B cell (primary cell): ENCODE results near the gene RIOK3. TPM values are rescaled to one million over a fixed set of nuclear protein-coding genes. Genes with fewer than 3 reads are reported as not detected.

ENCODE experiments used
- ATAC-seq: fragments of 200-7000 bp; cut with Tn5 transposase; one replicate; pipeline ENCODE4 v1.10.0; 2021; ENCODE audit warnings: low read depth, mild to moderate bottlenecking, moderate number of reproducible peaks, moderate library complexity
- CTCF ChIA-PET: fragments of 350-600 bp; sonication (Branson Sonifier 250); formaldehyde crosslinking; loops from one replicate; lab custom pipeline; 2021; ENCODE audit warnings: antibody characterized with exemption, inconsistent platforms; lab: Charles Lee
- POLR2A ChIA-PET: fragments of 350-600 bp; sonication (Branson Sonifier 250); formaldehyde crosslinking; loops from one replicate; lab custom pipeline; 2021; ENCODE audit warnings: antibody characterized with exemption; lab: Charles Lee
- DNase-seq: peaks from one replicate; pipeline ENCODE4 v3.0.0; 2013
- H2AFZ ChIP-seq: 2 replicates; pipeline ENCODE4 v1.6.1; 2012; ENCODE audit warnings: mild to moderate bottlenecking, low read depth, low read length; ENCODE audit not compliant: insufficient read depth, poor library complexity, severe bottlenecking
- H3K27ac ChIP-seq, 2 donors: 1 replicate in 1 of 2; 2 replicates in 1 of 2; pipeline ENCODE4 v1.5.1; 2012 to 2013; ENCODE audit warnings: low read length in 2 of 2, mild to moderate bottlenecking in 2 of 2, moderate library complexity in 1 of 2
- H3K27me3 ChIP-seq, 4 experiments: fragments of 200-600 bp in 1 of 4; sonication (generic) in 1 of 4; replicated peaks in 1 of 4; 1 replicate in 2 of 4; 2 replicates in 2 of 4; pipeline versions ENCODE4 v1.6.1 to v1.7.0; 2013 to 2016; ENCODE audit warnings: low read length in 3 of 4, mild to moderate bottlenecking in 2 of 4, mixed read lengths in 1 of 4, moderate library complexity in 1 of 4; ENCODE audit not compliant: insufficient read depth in 4 of 4, control insufficient read depth in 3 of 4; ENCODE audit errors: control extremely low read depth in 1 of 4
- H3K36me3 ChIP-seq, 2 experiments: replicated peaks in 1 of 2; 1 replicate in 1 of 2; 2 replicates in 1 of 2; pipeline versions ENCODE4 v1.6.1 to v1.7.1; 2013; ENCODE audit warnings: low read length in 1 of 2; ENCODE audit not compliant: insufficient read depth in 2 of 2, control insufficient read depth in 1 of 2; ENCODE audit errors: control extremely low read depth in 1 of 2, extremely low read depth in 1 of 2
- H3K4me1 ChIP-seq, 2 donors: fragments of 200-600 bp in 1 of 2; sonication (generic) in 1 of 2; 1 replicate in 1 of 2; 2 replicates in 1 of 2; pipeline versions ENCODE4 v1.5.1 to v1.6.1; 2013 to 2017; ENCODE audit warnings: low read length in 2 of 2; ENCODE audit not compliant: control insufficient read depth in 2 of 2, insufficient read depth in 2 of 2
- H3K4me2 ChIP-seq: replicated peaks from 2 replicates; pipeline ENCODE3; 2012; ENCODE audit warnings: mild to moderate bottlenecking, low read depth, low read length; ENCODE audit not compliant: poor library complexity, severe bottlenecking
- H3K4me3 ChIP-seq, 5 experiments: fragments of 200-600 bp in 1 of 5; sonication (generic) in 1 of 5; 1 replicate in 3 of 5; 2 replicates in 2 of 5; pipeline versions ENCODE4 v1.5.1 to v1.7.0; 2011 to 2016; ENCODE audit warnings: low read length in 4 of 5, mild to moderate bottlenecking in 4 of 5, low read depth in 2 of 5, control low read depth in 1 of 5, moderate library complexity in 1 of 5; ENCODE audit not compliant: insufficient read depth in 1 of 5; ENCODE audit errors: control extremely low read depth in 1 of 5, extremely low read depth in 1 of 5
- H3K79me2 ChIP-seq: fragments of 200-600 bp; sonication (generic); one replicate; pipeline ENCODE4 v1.6.0; 2016; ENCODE audit warnings: low read length; ENCODE audit not compliant: control insufficient read depth, insufficient read depth
- H3K9ac ChIP-seq: fragments of 200-600 bp; sonication (generic); 2 replicates; pipeline ENCODE4 v1.6.1; 2017; ENCODE audit warnings: mild to moderate bottlenecking, low read length, moderate library complexity
- H3K9me3 ChIP-seq, 3 donors: one replicate each; pipeline versions ENCODE4 v1.6.1 to v1.7.1; 2013; ENCODE audit warnings: low read length in 2 of 3; ENCODE audit not compliant: control insufficient read depth in 2 of 3, insufficient read depth in 1 of 3; ENCODE audit errors: control extremely low read depth in 1 of 3
- H4K20me1 ChIP-seq: 2 replicates; pipeline ENCODE4 v1.6.0; 2012; ENCODE audit warnings: mild to moderate bottlenecking, low read length; ENCODE audit not compliant: insufficient read depth, control insufficient read depth, poor library complexity, severe bottlenecking
- H3K27ac Mint-ChIP-seq: one replicate; pipeline ENCODE4 v1.8.0; 2021; ENCODE audit warnings: mixed read lengths
- H3K27me3 Mint-ChIP-seq: one replicate; pipeline ENCODE4 v1.8.0; 2021; ENCODE audit warnings: mixed read lengths
- H3K4me1 Mint-ChIP-seq: one replicate; pipeline ENCODE4 v1.8.0; 2021; ENCODE audit warnings: mixed read lengths
- H3K4me3 Mint-ChIP-seq: one replicate; pipeline ENCODE4 v1.8.0; 2021; ENCODE audit warnings: mixed read lengths
- H3K9me3 Mint-ChIP-seq: one replicate; pipeline ENCODE4 v1.8.0; 2022; ENCODE audit warnings: mixed read lengths; ENCODE audit not compliant: insufficient read depth
- CTCF ChIP-seq: fragments of 200-600 bp; IDR thresholded peaks from one replicate; pipeline ENCODE4 v1.8.0; 2022; ENCODE audit warnings: antibody characterized with exemption, mild to moderate bottlenecking
- EZH2 ChIP-seq: IDR thresholded peaks from 2 replicates; pipeline ENCODE4 v1.6.1; 2012; ENCODE audit warnings: borderline replicate concordance, low read depth, mild to moderate bottlenecking, moderate library complexity, low read length; ENCODE audit not compliant: insufficient read depth, poor library complexity, severe bottlenecking
- WGBS: methylation state at CpG from one replicate; pipeline ENCODE4 v1.1.5; 2013; ENCODE audit warnings: missing lambda C conversion rate; ENCODE audit not compliant: insufficient coverage; 5-methylcytosine and 5-hydroxymethylcytosine counted together
- intact Hi-C: fragments of 100-400 bp; cut with micrococcal nuclease; formaldehyde crosslinking; loops from one replicate; pipeline ENCODE4 v1.10.0; 2022
- polyA plus RNA-seq: library from polyadenylated mRNA; depleted of rRNA; stranded (reverse); fragments of >200 nt; gene quantifications from 2 replicates; pipeline ENCODE4 v1.2.3, GENCODE V29; 2012
- total RNA-seq, 2 donors: library from RNA; stranded (reverse); fragments of 120-200 nt in 1 of 2; gene quantifications; 1 replicate in 1 of 2; 2 replicates in 1 of 2; pipeline versions ENCODE4 v1.2.3 to v1.2.4, GENCODE V29; 2013 to 2022

Gene RIOK3
- total and polyA plus RNA-seq, 2 donors (not counting 1 experiment from before 2014, with no cell fraction given) = 42.5 to 83.4 TPM

GRCh38 chr18:23479829-23480505 lies 26.9 kb downstream of the RIOK3 start:
- H3K4me2 ChIP-seq = peak overlapping the region; percentile 62
- H3K79me2 ChIP-seq = peaks cover 29% of the 10 kb centered on the region
- H3K27me3 ChIP-seq = no peaks in the 10 kb centered on the region
- Mint-ChIP-seq H3K27me3 (no peaks in the 10 kb centered on the region), H3K4me3 (peak overlapping the region; percentile 77), H3K9me3 (no peaks in the 10 kb centered on the region), H3K27ac (peak overlapping the region; percentile 88), H3K4me1 (peaks cover 58% of the 10 kb centered on the region)
- ChIA-PET CTCF (interaction anchor here (1.0 to 5.4 kb wide), 7 partner anchors 8 to 83 kb away, joined by 3 to 39 read pairs (median 7); no protein-coding TSS in a partner anchor), POLR2A (interaction anchor here (1.4 to 2.0 kb wide), 2 partner anchors 8 to 19 kb away, joined by 6 to 9 read pairs; no protein-coding TSS in a partner anchor)
- H4K20me1 ChIP-seq = no peaks in the 10 kb centered on the region
- intact Hi-C loops = loop anchor here (1.0 to 2.0 kb wide), 3 partner anchors 18 to 27 kb away; partner anchors contain the start of genes RIOK3 and RMC1
- DNase-seq = peak; percentile 79
- H3K4me3 ChIP-seq = peak overlapping the region in 3 of 5 experiments; percentile 0 to 29 (median 3)
- TF ChIP-seq CTCF = no peak
- TF ChIP-seq EZH2 = no peak
- peak overlapping the region; percentile 73 to 86 for H3K27ac ChIP-seq
- peak overlapping the region; percentile 33 for H3K9ac ChIP-seq
- ATAC-seq = peak; percentile 86
- WGBS = no CpG with 5 or more reads among the region's 3 CpGs
- H3K9me3 ChIP-seq = no peaks in the 10 kb centered on the region
- peak overlapping the region; percentile 50 for H2AFZ ChIP-seq
- H3K4me1 ChIP-seq = peaks cover 51 to 60% of the 10 kb centered on the region in 2 donors
- H3K36me3 ChIP-seq = peaks cover 23 to 44% of the 10 kb centered on the region in 2 experiments
